ENCODE data around the gene WDR43.

WDR43 gene

DNA sequence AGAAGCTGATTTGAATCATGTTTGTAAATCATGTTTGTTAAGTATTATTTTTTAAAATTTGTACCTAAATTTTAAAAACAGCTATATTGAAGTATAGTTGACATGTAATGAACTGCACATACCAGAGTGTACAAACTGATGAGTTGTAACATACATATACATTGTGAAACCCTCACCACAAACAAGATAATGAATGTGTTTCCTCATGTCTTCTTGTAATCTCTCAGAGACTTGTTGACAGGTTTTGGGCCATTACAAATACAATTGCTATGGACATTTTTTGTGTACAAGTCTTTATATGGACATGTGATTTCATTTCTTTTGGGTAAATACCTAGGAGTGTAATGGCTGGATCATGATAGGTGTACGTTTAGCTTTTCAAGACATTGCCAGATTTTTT, 21.5 kb downstream of the WDR43 start:
- no peak for DNase-seq

DNA sequence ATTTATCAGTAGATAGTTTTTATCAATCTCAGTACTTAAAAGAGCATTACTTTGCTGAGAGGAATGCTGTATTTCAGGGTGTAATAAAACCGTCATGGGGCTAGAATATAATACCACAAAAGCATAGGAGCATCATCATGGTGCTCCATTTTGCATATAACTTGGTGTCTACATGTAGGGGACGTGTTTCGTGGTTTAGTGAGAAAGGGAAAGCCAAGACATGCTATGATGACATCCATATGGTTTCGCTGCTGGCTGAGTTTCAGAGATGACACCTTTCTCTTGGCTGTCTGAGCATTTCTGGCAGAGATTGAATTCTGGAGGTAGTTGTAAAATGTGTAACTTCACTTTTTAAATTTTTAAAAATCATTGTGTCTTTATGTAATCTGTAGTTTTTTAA, 32.4 kb downstream of the WDR43 start:
- no peak for DNase-seq

- no peak for DNase-seq
These were observed 33.0 kb downstream of the WDR43 start for GRCh38 chr2:28927469-28927868.

GRCh38 chr2:28927878-28928277, 33.4 kb downstream of the WDR43 start:
- no peak for DNase-seq

- DNase-seq: no peak
These were observed 35.1 kb downstream of the WDR43 start for GRCh38 chr2:28929581-28929980.

GRCh38 chr2:28930205-28930604, 35.7 kb downstream of the WDR43 start:
- DNase-seq: no peak

DNA sequence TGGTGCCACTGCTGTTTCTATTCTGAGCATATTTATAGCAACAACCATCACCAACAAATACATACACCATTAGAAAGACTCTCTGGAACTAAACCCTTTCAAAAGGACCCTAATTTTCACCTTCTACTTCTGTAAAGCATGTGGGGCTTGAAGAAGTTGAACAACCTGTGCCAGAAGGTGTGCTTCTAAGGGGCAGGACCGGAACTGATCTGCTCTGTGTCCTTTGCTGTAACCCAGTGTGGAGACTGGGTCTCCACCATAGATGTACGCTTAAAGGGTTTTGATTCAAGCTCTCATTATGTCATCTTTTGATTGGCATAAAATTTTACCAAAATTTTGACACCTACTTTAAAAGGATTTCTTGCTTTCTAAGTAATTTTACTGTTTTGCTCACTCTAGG, 40.3 kb downstream of the WDR43 start:
- no peak for DNase-seq

DNA sequence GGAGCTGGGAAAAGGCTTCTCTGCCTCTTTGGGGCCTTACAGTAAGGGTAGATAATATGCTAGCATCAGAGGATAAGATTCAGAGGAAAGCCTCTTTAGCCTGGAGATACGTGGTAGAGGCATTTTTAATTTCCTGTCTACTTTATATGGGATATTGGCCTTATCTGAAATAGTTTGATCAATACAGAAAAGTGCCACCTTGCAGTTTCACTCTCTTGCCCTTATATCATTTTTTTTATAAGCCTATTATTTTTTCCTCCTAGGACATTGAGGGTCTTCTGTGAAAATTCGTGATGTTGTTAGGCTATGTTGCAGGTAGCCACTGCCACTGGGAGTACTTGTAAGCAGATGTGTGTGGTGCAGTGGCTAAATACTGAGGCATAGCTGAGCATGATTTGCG, 46.5 kb downstream of the WDR43 start:
- no peak for DNase-seq

DNA sequence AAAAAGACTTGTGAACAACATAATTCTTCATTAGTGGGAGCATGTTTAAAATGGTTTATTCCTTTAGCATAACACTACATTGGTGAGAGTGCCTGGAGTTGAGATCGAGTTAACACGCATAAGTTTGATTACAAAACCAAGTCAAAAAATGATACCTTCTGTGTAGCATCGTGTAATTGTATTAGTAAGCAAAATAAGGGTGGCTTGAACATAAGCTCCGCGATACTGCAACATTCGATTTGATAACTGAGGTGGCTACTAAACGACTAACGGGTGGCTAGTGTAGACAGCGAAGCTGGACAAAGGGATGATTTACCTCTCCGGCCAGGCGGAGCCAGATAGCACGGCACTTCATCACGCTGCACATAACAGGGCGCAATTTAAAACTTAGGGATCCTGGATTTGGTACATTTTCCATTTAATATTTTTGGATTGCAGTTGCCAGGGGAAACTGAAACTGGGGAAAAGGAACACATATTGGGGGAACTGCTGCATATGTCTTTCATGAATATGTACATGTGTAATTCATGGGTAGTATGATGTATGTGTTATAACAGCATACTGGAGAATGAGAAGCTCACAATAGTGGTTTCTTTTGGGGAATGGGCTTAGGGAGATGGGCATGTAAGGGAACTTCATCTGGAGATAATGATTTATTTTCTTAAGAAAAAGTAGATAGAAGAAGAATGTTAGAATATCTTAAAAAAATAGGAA, 50.2 kb downstream of the WDR43 start:
- DNase-seq: no peak

DNA sequence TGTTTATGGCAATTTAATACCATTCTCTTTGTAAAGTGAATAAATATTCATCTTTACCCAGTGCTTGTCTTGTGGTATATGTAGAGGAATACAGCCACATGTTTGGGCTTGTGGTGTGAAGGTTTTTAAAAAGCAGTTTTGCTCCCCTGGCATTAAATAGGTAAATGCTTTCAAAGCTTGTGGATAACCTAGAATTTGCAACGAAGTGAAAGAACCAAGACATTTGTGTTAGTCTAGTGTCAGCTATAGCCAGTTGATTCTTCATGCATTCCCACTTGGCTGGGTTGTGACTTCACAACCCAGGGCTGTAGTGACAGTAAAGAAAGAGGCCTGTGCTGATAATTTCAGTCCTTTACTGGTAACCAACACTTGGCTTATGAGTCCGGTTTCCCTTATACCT, 53.7 kb downstream of the WDR43 start:
- DNase-seq: no peak

GRCh38 chr2:28949190-28949589, 54.7 kb downstream of the WDR43 start:
- no peak for DNase-seq

DNA sequence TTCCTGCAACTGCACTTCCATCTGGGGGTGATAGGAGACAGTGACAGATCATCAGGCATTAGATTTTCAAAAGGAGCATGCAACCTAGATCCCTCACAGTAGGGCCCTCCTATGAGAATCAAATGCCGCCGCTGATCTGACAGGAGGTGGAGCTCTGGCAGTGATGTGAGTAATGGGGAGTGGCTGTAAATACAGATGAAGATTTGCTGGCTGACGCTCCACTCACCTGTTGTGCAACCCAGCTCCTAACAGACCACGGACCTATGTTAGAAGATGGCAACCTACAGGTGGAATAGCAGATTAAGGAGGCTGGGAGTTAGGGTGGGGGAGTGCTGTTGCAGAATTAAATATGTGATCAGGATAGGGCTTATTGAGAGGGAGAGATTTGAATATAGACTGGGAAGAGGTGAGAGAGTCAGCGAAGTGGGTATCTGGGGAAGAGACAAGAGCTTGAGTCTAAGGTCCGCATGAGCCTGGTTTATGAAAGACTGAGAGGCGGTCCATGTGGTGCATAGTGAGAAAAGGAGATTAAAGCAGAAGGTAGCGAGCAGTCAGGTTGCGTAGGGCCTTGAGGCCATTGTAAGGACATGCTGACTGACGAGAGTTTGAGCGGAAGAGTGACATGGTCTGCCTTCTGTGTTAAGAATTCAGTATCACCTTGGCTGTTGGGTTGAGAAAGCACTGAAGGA, 55.3 kb downstream of the WDR43 start:
- no peak for DNase-seq

GRCh38 chr2:28950941-28951630, 56.6 kb downstream of the WDR43 start:
- peak; percentile 29 for DNase-seq

DNA sequence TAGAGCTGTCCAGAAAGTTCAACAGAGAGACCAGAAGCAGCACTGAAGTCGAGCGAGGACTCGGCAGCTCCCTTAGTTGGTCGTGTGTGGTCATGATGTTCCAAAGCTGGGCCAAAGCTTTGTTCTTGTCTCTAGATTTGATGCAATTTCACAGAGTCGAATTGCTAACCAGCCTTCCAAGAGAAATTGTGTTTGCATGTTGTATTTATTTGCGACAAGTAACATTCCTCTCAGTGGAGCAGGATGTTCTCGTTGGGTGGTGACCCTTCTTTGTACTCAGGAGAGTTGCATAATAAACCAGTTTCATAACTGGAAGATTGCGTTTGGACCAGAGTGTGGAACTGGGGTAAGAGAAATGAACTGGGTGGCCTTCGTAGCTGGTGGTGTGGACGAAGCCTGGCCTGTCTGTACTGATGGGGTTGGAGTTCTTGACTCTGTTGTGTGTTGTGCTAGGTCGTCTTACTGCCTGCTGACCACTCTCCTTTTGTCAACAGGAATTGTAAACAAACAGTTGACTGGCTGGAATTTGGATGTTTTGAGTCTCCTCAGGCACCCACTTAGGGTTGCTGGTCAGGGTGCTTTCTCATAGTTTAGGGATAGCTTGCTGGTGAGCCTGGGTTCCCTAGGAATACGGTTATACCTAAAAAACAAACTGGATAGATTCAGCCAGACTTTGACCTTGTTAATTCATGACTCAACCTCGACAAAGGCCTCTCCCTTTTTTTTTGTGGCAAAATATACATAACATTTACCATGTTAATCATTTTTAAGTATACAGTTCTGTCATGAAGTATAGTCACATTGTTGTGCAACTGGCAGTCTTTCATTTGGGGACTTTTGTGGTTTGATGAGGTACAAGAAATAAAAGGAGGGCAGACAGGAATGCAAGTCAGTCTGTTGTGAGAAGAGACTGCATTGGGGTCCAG, 57.7 kb downstream of the WDR43 start:
- no peak for DNase-seq

GRCh38 chr2:28952836-28953211, 58.4 kb downstream of the WDR43 start:
- no peak for DNase-seq

GRCh38 chr2:28955467-28955866, 61.0 kb downstream of the WDR43 start:
- no peak for DNase-seq

DNA sequence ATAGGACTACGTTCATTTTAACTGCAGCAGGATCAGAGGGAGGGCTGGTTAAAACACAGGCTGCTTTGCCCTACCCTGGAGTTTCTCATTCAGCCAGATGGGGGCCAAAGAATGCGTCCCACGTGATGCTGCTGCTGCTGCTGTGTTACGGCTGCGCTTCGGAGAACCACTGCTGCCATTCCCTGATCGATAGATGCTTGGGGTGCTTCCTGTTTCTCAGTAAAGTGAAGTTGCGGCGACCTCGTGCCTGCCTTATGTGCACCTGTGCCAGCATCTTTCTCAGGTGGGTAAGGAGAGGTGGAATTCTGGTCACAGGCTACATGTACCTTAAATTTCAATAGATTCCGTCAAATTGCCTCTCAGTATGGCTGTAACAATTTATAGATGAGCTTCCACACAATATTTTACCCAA, 62.0 kb downstream of the WDR43 start:
- DNase-seq: peak; percentile 45

- no peak for DNase-seq
These were observed 62.4 kb downstream of the WDR43 start for GRCh38 chr2:28956890-28957289.

DNA sequence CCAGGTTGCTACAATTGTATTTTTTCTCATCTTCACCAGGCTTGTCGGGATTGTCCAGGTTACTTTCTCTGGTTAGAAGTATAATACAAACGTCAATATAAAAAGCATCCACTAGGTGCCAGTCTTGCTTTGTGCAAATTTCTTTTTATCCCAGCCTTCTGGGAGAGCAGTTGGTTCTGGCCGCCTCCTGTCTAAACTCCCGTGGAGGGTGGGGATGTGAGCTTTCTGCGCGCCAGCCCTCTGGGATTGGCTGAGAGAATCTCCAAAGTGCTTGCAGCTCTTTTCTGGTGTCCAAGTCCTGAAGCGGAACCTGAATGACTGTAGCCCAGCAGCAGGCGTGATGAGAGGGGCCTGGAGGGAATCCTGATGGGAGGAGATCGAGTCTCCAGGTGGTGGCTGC, 64.2 kb downstream of the WDR43 start:
- DNase-seq: peak; percentile 93

GRCh38 chr2:28960401-28960800, 65.9 kb downstream of the WDR43 start:
- DNase-seq: no peak

DNA sequence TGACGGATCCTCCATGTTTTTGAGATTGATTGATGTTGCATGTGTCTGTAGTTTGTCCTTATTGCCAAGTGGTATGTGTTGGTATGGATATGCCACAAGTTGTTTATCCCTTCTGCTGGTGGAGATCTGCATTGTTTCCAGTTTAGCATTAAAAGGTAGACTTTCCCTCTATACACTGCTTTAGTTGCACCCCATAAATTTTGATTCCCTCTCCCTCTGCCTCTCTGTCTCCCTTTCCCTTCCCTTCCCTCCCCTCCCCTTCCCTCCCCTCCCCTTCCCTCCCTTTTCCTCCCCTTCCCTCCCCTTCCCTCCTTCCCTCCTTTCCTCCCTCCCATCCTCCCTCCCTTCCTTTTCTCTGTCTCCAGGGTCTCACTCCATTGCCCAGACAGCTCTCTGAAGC, 68.0 kb downstream of the WDR43 start:
- no peak for DNase-seq

- no peak for DNase-seq
These were observed 76.1 kb downstream of the WDR43 start for GRCh38 chr2:28970464-28971160.
